ENCODE data around the gene NFASC.

The NFASC gene

DNA sequence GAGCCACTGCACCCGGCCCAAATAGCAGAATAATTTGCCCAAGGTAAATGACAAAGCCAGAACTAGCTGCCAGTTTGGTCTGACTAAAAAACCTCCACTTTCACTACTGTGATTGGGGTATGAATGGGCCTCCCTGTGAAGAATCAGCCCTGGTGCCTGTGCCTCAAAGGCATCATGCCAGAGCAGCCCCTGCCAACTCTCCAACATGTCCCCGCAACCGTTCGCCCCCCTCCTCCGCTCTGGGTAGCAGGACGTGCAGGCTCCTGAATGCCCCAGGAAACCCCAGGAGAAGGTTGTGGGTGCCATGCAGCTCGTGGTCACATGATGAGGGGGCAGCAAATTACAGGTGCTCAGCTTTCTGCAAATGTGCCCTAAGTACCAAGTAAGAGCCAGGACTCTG is 157.7 kb downstream of the NFASC start:
- H3K27ac ChIP-seq = no peak overlapping the region
- H3K27me3 ChIP-seq (replicated peaks) = peaks cover 5% of the 10 kb centered on the region
- no peaks in the 10 kb centered on the region for H3K36me3 ChIP-seq (replicated peaks)
- in situ Hi-C loops (cut with HindIII; ENCODE audit: low pct_ligation_motif_present, low sequenced_read_pairs) = no loop called here
- DNase-seq = no peak
- TF ChIP-seq, protein P1, sequence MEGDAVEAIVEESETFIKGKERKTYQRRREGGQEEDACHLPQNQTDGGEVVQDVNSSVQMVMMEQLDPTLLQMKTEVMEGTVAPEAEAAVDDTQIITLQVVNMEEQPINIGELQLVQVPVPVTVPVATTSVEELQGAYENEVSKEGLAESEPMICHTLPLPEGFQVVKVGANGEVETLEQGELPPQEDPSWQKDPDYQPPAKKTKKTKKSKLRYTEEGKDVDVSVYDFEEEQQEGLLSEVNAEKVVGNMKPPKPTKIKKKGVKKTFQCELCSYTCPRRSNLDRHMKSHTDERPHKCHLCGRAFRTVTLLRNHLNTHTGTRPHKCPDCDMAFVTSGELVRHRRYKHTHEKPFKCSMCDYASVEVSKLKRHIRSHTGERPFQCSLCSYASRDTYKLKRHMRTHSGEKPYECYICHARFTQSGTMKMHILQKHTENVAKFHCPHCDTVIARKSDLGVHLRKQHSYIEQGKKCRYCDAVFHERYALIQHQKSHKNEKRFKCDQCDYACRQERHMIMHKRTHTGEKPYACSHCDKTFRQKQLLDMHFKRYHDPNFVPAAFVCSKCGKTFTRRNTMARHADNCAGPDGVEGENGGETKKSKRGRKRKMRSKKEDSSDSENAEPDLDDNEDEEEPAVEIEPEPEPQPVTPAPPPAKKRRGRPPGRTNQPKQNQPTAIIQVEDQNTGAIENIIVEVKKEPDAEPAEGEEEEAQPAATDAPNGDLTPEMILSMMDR (IDR thresholded peaks at IDR 0.05; ENCODE audit: low read depth, low read length, missing control alignments) = no peak
- H3K4me3 ChIP-seq (ENCODE audit: low read depth, low read length) = no peak overlapping the region

DNA sequence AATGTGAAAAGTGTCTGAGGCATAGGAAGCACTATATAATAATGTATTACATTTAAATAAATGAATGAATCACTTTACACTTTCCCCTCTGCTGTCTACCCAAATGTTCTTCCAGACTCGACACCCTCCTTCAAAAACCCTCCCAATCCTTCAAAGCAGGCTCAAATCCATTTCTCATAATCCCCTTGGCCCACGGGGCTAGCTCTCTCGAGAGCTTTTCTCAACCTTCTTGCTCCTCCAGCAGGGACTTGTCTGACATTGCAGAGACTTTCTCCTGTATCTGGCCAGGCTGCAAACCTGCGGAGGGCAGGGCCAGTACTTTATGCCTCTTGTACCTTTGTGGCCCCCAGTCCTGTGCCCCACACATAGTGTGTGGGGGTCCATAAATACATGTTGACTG is 158.3 kb downstream of the NFASC start:
- no peak overlapping the region for H3K27ac ChIP-seq
- in situ Hi-C loops (cut with HindIII; ENCODE audit: low pct_ligation_motif_present, low sequenced_read_pairs) = no loop called here
- no peak overlapping the region for H3K4me3 ChIP-seq (ENCODE audit: low read depth, low read length)
- no peak for DNase-seq
- TF ChIP-seq, protein P1 (IDR thresholded peaks at IDR 0.05; ENCODE audit: low read depth, low read length, missing control alignments) = no peak
- H3K27me3 ChIP-seq (replicated peaks) = peaks cover 5% of the 10 kb centered on the region
- no peaks in the 10 kb centered on the region for H3K36me3 ChIP-seq (replicated peaks)

DNA sequence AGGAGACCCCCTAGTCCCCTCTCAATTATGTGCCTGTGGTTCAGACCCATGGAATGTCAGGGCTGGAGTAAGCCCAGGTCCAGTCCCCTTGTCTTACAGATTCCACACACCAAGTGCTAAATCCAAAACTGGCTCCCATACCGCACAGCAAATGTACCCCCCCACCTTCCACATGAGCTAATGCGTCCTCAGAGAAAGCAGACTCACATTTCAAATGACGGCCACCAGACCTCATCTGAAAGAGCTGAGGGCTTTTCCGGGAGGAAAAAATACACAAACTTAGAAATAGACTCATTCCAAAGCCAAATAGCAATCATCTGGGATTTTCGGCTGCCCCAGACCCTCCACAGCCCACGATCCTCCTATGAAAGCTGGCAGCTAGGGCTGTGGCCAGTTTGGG is 159.6 kb downstream of the NFASC start:
- Histone ChIP-seq H3K4me3 (ENCODE audit: low read depth, low read length) (no peak overlapping the region), H3K27ac (no peak overlapping the region), H3K27me3 (replicated peaks) (peaks cover 5% of the 10 kb centered on the region), H3K36me3 (replicated peaks) (no peaks in the 10 kb centered on the region)
- in situ Hi-C loops (cut with HindIII; ENCODE audit: low pct_ligation_motif_present, low sequenced_read_pairs) = no loop called here
- TF ChIP-seq, protein P1 (IDR thresholded peaks at IDR 0.05; ENCODE audit: low read depth, low read length, missing control alignments) = no peak
- no peak for DNase-seq

DNA sequence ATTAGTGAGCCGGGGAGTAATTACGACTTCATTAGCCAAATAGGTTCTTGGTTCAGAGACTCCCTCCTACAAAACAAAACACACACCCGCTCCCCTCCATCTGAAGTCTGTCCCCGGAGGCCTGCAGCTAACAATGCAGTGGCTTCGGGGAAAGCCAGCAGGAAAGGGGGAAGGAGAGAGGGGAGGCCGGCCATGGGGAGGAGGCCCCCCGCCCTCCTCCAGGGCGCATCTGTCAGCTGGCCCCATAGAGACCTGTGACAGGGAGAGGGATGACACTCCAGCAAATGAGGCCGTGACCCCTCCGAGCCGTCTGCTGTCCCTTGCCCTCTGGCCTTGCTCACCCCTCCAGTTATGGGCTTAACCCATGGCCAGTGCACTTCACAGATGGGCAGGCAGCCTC is 160.2 kb downstream of the NFASC start:
- Histone ChIP-seq H3K27ac (no peak overlapping the region), H3K4me3 (ENCODE audit: low read depth, low read length) (no peak overlapping the region), H3K27me3 (replicated peaks) (peaks cover 5% of the 10 kb centered on the region), H3K36me3 (replicated peaks) (no peaks in the 10 kb centered on the region)
- DNase-seq = no peak
- TF ChIP-seq, protein P1 (IDR thresholded peaks at IDR 0.05; ENCODE audit: low read depth, low read length, missing control alignments) = no peak
- in situ Hi-C loops (cut with HindIII; ENCODE audit: low pct_ligation_motif_present, low sequenced_read_pairs) = no loop called here

- H3K4me3 ChIP-seq (ENCODE audit: low read depth, low read length) = no peak overlapping the region
- peaks cover 5% of the 10 kb centered on the region for H3K27me3 ChIP-seq (replicated peaks)
- in situ Hi-C loops (cut with HindIII; ENCODE audit: low pct_ligation_motif_present, low sequenced_read_pairs) = no loop called here
- no peaks in the 10 kb centered on the region for H3K36me3 ChIP-seq (replicated peaks)
- TF ChIP-seq, protein P1 (IDR thresholded peaks at IDR 0.05; ENCODE audit: low read depth, low read length, missing control alignments) = no peak
- H3K27ac ChIP-seq = no peak overlapping the region
- DNase-seq = no peak
These were observed 161.8 kb downstream of the NFASC start for GRCh38 chr1:205032508-205032907.

- TF ChIP-seq, protein P1 (IDR thresholded peaks at IDR 0.05; ENCODE audit: low read depth, low read length, missing control alignments) = no peak
- Histone ChIP-seq H3K4me3 (ENCODE audit: low read depth, low read length) (no peak overlapping the region), H3K36me3 (replicated peaks) (no peaks in the 10 kb centered on the region), H3K27ac (no peak overlapping the region), H3K27me3 (replicated peaks) (peaks cover 14% of the 10 kb centered on the region)
- in situ Hi-C loops (cut with HindIII; ENCODE audit: low pct_ligation_motif_present, low sequenced_read_pairs) = no loop called here
- no peak for DNase-seq
These were observed 166.9 kb downstream of the NFASC start for GRCh38 chr1:205037539-205037938.

Data from brain microvascular endothelial cell (primary cell).